DMS114 treated with DMSO at 0.1 percent for 48 hours (cell line): ENCODE measurements around the gene TLR6.

Experiments used
- DNase-seq: peaks from one replicate; lab custom pipeline; 2025; ENCODE audit not compliant: unreplicated experiment; lab: John Stamatoyannopoulos, UW

Gene TLR6

DNA sequence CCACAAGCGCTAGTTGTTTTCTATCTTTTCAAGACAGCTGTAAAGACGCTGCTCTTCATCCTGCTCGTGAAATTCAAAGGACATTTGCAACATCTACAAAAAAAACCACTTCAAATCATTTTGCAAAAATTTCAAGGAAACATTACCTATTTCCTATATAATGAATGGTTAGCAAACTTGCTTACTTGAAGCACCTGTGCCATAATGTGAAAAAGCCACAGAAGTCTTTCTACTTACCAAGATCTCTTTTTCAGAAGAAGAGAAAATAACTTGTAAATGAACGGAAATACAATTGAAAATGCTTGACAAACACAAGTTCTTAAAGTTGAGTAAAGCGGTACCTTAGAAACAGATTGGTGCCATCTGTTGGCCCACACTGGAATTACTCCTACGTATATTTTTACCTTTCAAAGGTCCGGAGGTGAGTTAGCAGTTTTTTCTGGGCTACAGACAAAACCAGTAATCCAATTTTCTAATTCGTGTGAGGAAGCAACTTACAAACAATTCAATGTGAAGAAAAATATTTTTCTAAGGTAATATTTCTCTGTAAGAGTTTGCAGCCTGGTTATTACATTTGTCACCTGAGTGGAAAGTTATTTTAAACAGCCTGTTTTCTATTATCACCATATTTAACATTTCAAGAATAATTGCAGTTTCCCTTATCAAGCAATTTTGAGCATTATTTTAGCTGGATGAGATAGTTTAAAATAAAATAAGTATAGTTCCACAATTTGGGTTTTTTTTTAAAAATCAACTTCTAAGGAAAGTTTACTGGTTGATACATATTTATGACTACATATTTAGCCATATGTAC, at the start of gene TLR6:
TSS of gene TLR6 (minus strand) at position 294 of the 814 bp plus-strand sequence. CDS start 27,344 bp downstream, outside the sequence.
- DNase-seq, result peak; percentile 29

DNA sequence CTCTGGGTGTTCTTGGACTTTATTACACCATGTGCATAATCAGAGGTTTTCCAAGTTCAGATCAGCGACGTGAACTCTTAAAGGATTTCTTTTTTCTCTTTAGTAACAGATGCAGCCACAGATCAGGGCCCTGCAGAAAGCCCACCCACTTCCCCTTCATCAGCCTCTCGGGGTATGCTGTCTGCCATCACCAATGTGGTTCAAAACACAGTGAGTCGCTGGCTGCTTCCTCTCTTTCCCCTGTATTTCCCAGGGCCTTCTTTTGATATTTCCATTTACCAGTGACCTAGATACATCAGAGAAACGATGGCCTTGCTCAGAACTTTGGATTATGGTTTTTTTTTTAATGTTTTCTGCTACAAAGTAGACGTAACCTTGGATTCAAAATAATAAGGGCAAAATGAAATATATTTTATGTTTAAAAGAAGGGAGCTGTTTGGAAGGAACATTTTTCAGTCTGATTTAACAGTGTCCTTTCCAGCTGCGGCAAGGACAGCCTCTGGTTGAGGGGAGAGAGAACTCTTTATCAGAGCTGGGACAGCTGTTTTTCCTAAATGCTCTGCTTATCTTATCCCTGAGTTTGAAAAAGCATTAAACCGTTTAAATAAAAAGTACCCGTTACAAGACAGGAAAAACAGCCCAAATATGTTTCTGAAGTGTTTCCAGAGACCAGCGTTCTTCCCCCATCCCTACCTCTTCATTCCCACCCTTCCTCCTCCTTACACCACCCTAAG, 49.2 kb upstream of the TLR6 start:
- DNase-seq, result no peak

DNA sequence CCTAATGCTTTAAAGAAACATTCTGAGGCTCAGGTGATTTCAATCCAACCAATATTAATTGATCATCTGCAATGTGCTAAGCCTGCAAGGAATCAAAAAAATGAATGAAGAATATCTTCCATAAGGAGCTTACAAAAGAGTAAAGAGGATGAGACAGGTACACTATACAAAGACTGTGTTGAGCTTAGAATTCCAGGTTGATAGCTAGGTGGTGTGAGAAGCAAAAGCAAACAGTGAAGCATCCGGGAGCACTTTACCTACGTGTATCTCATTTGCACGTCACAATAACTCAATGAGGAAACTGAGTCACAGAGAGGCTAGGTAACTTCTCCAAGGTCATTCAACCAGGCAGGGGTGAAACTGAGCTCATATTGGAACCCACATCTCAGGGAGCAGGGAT, 48.1 kb upstream of the TLR6 start:
- DNase-seq, result no peak

DNA sequence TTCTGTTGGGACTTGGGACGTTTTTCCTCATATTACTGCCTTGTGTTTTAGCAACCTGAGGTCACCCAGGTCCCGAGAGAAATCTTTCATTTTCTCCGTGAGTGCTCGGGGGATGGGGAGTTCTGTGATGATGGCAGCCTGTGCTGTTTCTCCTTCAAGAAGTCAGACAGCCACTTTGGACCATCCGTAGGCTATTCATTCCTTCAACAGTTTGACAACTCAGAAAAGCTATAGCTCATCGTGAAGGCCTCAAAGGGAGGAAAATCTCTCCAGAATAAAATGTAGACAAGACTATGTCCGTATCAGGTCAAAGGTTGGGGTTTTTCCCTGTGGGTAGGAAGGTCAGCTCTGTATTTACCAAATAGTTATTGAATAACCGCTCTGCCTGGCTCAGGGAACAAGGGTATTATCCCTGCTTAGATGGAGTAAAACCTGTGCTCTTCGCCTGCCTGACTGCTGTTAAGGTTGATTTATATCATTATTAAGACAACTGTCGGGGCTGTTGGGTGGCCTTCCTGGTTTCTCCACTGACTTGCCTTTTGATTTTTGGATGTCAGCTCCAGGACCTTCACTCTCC, 47.6 kb upstream of the TLR6 start:
- DNase-seq, result no peak

DNA sequence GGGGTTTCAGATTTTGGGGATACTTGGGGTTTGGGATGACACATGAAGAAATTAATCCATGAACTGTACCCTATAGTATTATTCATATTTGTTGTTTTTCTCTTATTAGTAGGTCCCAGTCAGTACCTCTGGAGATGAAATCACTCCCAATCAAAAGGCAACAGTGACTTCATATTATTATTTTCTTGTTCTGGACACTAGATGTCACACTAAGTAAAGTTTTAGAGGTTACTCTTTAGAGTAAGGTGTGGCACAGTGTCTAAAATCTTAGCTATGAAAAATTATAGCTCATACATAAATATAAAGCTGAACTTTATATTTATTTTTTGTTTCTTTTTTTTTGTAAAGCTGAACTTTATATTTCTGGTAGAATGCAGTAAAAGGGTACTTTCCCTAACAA, 46.1 kb upstream of the TLR6 start:
- peak; percentile 28 for DNase-seq

DNA sequence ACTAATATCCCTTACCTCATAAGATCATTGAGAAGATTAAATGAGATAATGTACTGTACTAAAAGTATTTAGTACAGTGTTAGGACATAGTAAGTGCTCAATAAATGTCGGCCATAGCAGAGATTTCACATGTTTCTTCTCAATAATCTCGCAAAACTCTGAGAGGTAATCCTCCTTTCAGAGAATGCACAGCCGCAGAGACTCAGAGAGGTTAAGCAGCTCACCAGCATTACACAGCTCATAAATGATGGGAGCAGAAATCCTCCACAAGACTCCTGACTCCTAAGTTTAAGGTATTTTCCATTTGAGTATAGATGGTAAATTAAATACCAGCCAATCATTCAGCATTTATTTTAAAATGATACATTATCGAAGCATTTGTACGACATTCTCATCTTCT, 45.6 kb upstream of the TLR6 start:
- DNase-seq, result no peak

GRCh38 chr4:38898245-38898644, 41.6 kb upstream of the TLR6 start:
- no peak for DNase-seq

GRCh38 chr4:38896940-38897339, 40.3 kb upstream of the TLR6 start:
- no peak for DNase-seq

DNA sequence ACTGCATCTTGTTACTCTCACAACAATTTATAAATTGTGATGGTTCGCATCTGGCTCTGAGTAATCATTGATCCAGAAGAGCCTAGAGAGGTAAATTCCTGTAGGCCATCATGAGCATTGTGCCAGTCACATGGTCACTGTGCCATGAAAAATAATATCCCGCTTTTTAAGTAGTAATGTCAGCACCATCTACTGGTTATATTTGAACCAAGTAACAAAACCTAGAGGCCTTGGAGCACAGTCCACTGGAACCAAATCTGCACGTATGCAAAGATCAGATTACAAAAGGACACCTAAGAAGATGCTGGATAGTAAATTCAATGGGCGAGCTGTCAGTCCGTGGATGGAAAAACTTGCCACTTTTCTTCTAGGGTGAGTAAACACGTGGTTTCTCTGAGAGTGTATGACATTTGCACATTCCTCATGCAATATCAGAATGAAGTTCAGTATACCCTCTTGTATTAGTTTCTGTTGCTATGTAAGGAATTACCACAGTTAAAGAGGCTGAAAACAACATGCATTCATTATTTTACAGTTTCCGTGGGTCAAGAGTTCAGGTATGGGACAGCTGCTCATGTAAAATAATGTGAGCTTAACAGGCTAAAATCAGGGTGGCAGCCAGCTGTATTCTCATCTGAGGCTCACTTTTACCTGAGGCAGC, 37.8 kb upstream of the TLR6 start:
- DNase-seq, result no peak

- DNase-seq, result no peak
Measured at GRCh38 chr4:38891051-38891983, 34.7 kb upstream of the TLR6 start.

GRCh38 chr4:38889143-38889542, 32.5 kb upstream of the TLR6 start:
- DNase-seq, result no peak

DNA sequence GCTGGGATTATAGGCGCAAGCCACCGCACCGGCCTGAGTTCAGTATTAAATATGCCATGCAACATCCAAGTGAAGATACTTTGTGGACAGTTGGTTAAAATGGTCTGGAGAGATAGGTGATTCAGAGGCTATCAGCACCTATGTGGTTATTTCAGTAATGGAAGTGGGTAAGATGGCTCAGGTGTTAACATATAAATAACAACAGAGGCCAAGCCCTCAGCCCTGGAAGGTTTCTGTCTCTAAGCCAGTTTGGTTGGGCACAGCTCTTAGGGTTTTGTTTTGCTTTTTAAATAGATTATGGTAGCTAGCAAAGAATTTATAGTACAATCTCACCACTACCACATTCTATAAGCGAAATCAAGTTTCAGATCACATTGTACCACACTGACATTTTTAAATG, 27.6 kb upstream of the TLR6 start:
- DNase-seq, result no peak

DNA sequence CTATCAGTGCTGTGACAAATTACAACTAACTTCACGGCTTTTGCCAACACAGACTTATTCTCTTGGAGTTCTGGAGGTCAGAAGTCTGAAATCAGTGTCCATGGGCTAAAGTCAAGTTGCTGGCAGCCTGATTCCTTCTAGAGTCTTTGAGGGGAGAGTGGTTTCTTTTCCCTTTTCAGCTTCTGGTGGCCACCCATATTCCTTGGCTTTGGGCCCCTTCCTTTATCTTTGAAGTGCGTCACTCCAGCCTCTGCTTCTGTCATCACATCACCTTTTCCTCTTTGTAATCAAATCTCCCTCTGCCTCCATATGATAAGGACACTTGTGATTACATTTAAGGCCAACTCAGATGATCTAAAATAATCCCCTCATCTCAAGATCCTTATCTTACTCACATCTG, 20.0 kb upstream of the TLR6 start:
- no peak for DNase-seq

DNA sequence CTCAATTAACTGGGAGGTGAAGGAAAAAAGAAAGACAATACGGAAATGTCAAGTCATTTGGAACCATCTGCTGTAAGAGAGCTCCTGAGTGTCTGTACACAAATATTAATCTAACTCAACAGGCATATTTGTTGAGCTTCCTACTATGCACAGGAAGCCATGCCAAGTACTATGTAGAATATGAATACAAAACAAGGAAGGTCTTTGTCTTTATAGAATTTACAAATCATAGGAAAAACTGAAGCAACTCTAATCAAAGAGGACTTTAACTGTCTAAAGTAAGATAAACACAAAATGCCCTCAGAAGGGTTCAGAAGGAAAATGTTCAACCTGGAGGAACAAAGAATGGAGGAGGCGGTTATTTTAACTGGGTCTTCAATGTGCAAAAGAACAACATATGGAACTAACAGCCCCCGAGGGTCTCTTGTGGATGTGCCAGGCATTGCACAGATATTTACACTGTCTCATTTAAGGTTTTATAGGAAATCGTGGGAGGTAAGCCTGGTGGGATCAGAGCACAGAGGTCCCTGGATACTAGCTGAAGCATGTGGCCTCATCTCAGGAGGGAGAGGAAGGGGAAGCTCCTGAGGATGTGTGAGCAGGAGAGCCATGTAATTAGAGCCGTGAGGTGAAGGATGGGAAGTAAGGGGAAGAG, 16.8 kb upstream of the TLR6 start:
- DNase-seq, result no peak

- no peak for DNase-seq
Measured at GRCh38 chr4:38872620-38873019, 16.0 kb upstream of the TLR6 start.

GRCh38 chr4:38871593-38871992, 15.0 kb upstream of the TLR6 start:
- no peak for DNase-seq

DNA sequence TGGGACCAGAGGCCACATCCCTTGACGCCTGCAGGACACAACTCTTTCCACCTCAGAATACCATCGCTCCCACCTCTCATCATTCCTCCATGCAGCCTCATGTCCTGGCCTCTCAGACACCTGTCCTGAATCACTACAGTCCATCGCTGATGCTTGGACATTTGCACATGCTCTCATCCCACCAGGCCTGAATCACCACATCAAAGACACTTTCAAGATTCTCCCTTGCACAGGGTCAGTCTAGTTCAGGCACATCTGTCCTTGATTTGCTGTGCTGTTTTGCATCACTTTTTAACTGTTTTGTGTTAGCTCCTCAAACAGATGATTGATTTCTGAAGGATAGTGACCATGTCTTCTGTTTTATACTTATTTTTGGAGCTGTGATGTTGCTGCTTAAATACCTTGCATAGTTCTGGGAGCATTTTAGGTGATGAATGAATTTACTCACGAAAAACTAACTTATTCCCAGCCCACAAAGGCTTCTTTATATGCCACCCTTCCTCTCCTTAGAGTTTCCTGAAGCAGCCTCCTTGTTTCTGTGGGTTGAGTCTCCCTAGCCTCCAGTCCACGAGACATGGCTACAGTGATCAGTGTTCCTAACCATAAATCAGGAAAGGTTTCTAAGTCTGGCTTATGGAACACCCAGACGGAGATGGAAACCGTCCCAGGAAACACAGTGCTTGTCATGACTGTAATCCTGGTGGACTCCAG, 13.6 kb upstream of the TLR6 start:
- no peak for DNase-seq

DNA sequence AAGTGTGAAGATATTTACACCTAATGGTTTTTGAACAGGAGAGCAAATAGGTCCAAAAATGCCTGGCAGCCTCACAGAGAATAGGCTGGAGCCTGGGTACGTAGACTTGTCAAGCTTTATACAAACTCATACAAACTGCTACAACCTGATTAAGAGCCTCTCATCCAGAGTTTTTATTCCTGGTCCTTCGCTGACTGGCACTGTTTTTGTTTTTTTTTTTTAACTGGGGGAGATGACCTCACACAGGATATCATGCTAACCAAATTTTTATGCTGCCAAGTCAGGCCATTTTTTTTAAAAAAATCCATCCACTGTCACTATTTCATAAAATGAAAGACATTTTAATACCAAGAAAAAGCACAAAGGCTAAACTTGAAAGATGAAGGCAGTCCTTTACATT, 12.9 kb upstream of the TLR6 start:
- DNase-seq, result no peak
